ENCODE results near the gene PTGES. TPM values are rescaled to one million over a fixed set of nuclear protein-coding genes. Genes with fewer than 3 reads are reported as not detected.
"Not testable (repeated sequence)": the region's sequence is repeated elsewhere in the genome, so short reads cannot be mapped to it uniquely, and the experiment has no call there.

PTGES gene
- total RNA-seq, 1 donor from 2014 or later, result 2.9 TPM

DNA sequence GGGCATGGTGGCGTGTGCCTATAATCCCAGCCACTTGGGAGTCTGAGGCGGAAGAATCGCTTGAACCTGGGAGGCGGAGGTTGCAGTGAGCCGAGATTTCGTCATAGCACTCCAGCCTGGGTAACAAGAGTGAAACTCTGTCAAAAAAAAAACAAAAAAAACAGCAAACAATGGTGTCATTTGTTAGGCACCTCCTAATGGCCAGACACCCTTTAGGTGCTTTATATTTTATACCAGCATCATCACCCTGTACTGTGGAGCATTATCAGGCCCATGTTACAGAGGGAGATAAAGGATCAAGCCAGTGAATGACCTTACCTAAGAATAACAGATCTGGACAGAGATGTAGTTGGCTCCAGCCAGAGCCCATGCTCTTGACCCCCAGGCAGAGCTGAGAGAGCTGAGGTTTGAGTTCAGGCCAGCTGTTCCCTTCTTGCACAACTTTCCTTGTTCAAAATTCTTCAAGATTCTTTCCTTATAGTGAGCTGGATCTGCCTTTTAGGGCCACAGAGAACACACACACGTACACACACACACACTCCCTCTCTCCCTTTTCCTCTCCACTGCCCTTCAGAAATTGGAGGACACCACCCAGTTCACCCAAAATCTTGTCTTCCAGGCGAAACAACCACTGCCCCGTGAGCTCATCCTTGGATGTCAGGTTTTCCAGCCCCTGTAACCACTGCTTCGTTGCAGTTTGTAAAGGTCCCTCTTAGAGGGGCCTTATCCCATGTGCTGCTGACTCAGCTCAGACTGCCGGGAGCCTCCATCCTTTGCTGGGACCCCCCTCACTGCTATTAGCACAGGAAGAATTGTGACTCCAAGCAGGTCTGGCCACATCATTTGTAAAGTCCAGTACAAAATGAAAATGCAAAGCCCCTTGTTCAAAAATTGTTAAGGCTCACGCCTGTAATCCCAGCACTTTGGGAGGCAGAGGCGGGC is 10.4 kb upstream of the PTGES start:
- no peaks in the 10 kb centered on the region for H3K79me2 ChIP-seq (ENCODE audit: low read depth)
- no peak overlapping the region for H3K4me3 Mint-ChIP-seq
- H3K36me3 Mint-ChIP-seq, result no peaks in the 10 kb centered on the region
- no peaks in the 10 kb centered on the region for H3K27me3 ChIP-seq
- H3K27ac Mint-ChIP-seq, result peak overlapping the region; percentile 18
- H3F3A ChIP-seq (ENCODE audit: low read depth), result no peaks in the 10 kb centered on the region
- no peaks in the 10 kb centered on the region for H3K9me3 ChIP-seq (ENCODE audit: low read depth)
- no peak for TF ChIP-seq EZH2phosphoT487 (IDR thresholded peaks at IDR 0.05)
- TF ChIP-seq EZH2 (IDR thresholded peaks at IDR 0.05), result no peak
- TF ChIP-seq, protein P1, sequence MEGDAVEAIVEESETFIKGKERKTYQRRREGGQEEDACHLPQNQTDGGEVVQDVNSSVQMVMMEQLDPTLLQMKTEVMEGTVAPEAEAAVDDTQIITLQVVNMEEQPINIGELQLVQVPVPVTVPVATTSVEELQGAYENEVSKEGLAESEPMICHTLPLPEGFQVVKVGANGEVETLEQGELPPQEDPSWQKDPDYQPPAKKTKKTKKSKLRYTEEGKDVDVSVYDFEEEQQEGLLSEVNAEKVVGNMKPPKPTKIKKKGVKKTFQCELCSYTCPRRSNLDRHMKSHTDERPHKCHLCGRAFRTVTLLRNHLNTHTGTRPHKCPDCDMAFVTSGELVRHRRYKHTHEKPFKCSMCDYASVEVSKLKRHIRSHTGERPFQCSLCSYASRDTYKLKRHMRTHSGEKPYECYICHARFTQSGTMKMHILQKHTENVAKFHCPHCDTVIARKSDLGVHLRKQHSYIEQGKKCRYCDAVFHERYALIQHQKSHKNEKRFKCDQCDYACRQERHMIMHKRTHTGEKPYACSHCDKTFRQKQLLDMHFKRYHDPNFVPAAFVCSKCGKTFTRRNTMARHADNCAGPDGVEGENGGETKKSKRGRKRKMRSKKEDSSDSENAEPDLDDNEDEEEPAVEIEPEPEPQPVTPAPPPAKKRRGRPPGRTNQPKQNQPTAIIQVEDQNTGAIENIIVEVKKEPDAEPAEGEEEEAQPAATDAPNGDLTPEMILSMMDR (IDR thresholded peaks at IDR 0.05), result no peak
- peaks cover 7% of the 10 kb centered on the region for H3K4me1 ChIP-seq
- H3K9me3 Mint-ChIP-seq, result no peaks in the 10 kb centered on the region
- H3K36me3 ChIP-seq, result no peaks in the 10 kb centered on the region
- H3K4me1 Mint-ChIP-seq, result peaks cover 30% of the 10 kb centered on the region
- H2AFZ ChIP-seq (replicated peaks), result peak overlapping the region; percentile 55
- no peak overlapping the region for H3K4me2 ChIP-seq
- no peaks in the 10 kb centered on the region for H4K20me1 ChIP-seq (ENCODE audit: low read depth)
- H3K27me3 Mint-ChIP-seq (ENCODE audit: insufficient read depth, low read depth), result peaks cover 2% of the 10 kb centered on the region
- no peak for DNase-seq (ENCODE audit: low spot score)
- no peak overlapping the region for H3K27ac ChIP-seq
- no peak overlapping the region for H3K9ac ChIP-seq
- no peak overlapping the region for H3K4me3 ChIP-seq

DNA sequence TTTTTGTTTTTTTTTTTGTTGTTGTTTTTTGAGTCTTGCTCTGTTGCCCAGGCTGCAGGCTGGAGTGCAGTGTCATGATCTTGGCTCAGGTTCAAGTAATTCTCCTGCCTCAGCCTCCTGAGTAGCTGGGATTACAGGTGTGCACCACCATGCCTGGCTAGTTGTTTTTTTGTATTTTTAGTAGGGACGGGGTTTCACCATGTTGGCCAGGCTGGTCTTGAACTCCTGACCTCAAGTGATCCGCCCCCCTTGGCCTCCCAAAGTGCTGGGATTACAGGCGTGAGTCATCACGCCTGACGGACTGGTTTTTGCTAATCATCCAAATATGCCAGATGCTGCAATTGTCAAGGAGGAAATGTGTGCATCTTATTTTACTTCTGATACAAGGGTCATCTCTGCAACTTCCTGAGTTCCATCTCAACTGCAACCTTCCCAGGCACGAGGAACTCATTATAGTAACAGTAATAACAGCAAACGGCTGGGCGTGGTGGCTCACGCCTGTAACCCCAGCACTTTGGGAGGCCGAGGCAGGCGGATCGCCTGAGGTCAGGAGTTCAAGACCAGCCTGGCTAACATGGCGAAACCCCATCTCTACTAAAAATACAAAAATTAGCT is 9.6 kb upstream of the PTGES start:
- H3K4me3 Mint-ChIP-seq; H3K9me3 ChIP-seq (ENCODE audit: low read depth); H3K27ac ChIP-seq; H3K4me2 ChIP-seq; H4K20me1 ChIP-seq (ENCODE audit: low read depth); H3K9ac ChIP-seq; H3K36me3 ChIP-seq; H3K27ac Mint-ChIP-seq; H3K27me3 ChIP-seq; DNase-seq (ENCODE audit: low spot score); H3K4me3 ChIP-seq; H3K27me3 Mint-ChIP-seq (ENCODE audit: insufficient read depth, low read depth); H3K4me1 ChIP-seq; H3K79me2 ChIP-seq (ENCODE audit: low read depth); H3K9me3 Mint-ChIP-seq; H3F3A ChIP-seq (ENCODE audit: low read depth); H3K36me3 Mint-ChIP-seq: not testable (repeated sequence)
- peak overlapping the region; percentile 96 for H2AFZ ChIP-seq (replicated peaks)
- peaks cover 30% of the 10 kb centered on the region for H3K4me1 Mint-ChIP-seq

DNA sequence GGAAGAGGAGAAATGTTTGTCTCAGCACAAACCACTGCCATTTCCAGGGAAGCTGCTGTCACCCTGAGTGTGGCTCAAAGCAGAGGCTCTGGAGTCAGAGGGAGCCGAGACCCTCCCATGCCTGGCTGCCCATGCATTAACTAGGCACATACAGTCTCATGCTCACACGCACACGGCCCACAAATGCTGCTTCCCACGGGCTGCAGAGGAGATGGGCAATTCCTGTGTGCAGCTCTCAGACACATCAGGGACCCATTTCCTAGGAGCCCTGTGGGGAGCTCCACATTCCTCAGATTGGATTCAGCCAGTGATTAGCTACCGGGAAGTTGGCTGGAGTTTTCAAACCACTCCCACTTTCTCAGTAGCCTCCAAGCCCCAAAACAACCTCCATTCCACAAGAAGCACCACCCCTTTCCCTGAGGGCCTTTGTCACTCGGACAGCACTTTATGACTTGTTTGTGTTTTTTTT is 9.1 kb upstream of the PTGES start:
- H2AFZ ChIP-seq (replicated peaks), result peak overlapping the region; percentile 96
- Mint-ChIP-seq H3K27ac (peak overlapping the region; percentile 72), H3K36me3 (no peaks in the 10 kb centered on the region)

More for the DNA sequence above, 9.1 kb upstream of the PTGES start:
- Mint-ChIP-seq H3K4me1 (peaks cover 30% of the 10 kb centered on the region), H3K27me3 (ENCODE audit: insufficient read depth, low read depth) (peaks cover 2% of the 10 kb centered on the region), H3K9me3 (no peaks in the 10 kb centered on the region), H3K4me3 (peak overlapping the region; percentile 53)
- Histone ChIP-seq H3K9ac (no peak overlapping the region), H3F3A (ENCODE audit: low read depth) (no peaks in the 10 kb centered on the region), H3K27ac (no peak overlapping the region), H3K79me2 (ENCODE audit: low read depth) (no peaks in the 10 kb centered on the region), H3K27me3 (no peaks in the 10 kb centered on the region), H3K4me1 (peaks cover 7% of the 10 kb centered on the region), H3K4me3 (no peak overlapping the region), H3K4me2 (peak overlapping the region; percentile 1), H3K36me3 (no peaks in the 10 kb centered on the region), H4K20me1 (ENCODE audit: low read depth) (no peaks in the 10 kb centered on the region), H3K9me3 (ENCODE audit: low read depth) (no peaks in the 10 kb centered on the region)
- DNase-seq (ENCODE audit: low spot score), result peak; percentile 58
- TF ChIP-seq EZH2phosphoT487 (IDR thresholded peaks at IDR 0.05) (no peak), EZH2 (IDR thresholded peaks at IDR 0.05) (no peak)
- TF ChIP-seq, protein P1 (IDR thresholded peaks at IDR 0.05), result no peak
